Retinal pigment epithelial cell (primary cell): ENCODE results near the gene NTSR1.

ENCODE experiments used
- DNase-seq: peaks from one replicate; pipeline ENCODE4 v3.0.0-alpha.2; 2010; ENCODE audit warnings: low read depth
- H3K4me3 ChIP-seq: 2 replicates; pipeline ENCODE4 v1.5.1; 2011; ENCODE audit warnings: mild to moderate bottlenecking, low read length, control low read depth, moderate library complexity
- TF ChIP-seq, protein P1 (sequence below): conservative IDR thresholded peaks from 2 replicates; pipeline ENCODE4 v1.5.1; 2011; ENCODE audit warnings: low read depth, low read length, control low read depth, inconsistent platforms

The NTSR1 gene

GRCh38 chr20:62764156-62764935 is 55.7 kb downstream of the NTSR1 start:
- TF ChIP-seq, protein P1, sequence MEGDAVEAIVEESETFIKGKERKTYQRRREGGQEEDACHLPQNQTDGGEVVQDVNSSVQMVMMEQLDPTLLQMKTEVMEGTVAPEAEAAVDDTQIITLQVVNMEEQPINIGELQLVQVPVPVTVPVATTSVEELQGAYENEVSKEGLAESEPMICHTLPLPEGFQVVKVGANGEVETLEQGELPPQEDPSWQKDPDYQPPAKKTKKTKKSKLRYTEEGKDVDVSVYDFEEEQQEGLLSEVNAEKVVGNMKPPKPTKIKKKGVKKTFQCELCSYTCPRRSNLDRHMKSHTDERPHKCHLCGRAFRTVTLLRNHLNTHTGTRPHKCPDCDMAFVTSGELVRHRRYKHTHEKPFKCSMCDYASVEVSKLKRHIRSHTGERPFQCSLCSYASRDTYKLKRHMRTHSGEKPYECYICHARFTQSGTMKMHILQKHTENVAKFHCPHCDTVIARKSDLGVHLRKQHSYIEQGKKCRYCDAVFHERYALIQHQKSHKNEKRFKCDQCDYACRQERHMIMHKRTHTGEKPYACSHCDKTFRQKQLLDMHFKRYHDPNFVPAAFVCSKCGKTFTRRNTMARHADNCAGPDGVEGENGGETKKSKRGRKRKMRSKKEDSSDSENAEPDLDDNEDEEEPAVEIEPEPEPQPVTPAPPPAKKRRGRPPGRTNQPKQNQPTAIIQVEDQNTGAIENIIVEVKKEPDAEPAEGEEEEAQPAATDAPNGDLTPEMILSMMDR = no peak
- DNase-seq = no peak
- H3K4me3 ChIP-seq = no peak overlapping the region

DNA sequence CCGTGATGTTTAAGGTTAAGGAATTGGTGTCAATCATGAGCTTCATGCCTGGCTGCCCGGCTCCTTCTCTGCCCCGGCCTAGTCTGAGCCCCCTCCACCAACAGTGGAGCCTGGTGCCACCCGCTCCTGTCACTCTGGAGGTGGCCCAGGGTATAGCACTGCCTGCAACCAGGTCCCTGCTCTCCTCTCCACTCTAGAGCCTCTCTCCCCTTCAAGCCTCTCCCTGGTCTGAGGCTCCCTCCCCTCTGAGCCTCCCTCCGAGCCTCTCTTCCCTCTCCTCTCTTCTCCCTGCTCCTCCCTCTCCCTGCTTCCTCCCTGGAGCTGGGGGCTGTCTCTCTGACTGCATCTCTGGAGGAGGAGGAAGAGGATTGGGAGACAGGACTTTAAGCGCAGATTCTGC is 56.4 kb downstream of the NTSR1 start:
- TF ChIP-seq, protein P1 = peak; percentile 7
- DNase-seq = no peak
- H3K4me3 ChIP-seq = no peak overlapping the region

GRCh38 chr20:62765432-62766070 is 56.9 kb downstream of the NTSR1 start:
- DNase-seq = no peak
- no peak overlapping the region for H3K4me3 ChIP-seq
- TF ChIP-seq, protein P1 = no peak

GRCh38 chr20:62766071-62766450 is 57.4 kb downstream of the NTSR1 start:
- TF ChIP-seq, protein P1 = no peak
- no peak for DNase-seq

DNA sequence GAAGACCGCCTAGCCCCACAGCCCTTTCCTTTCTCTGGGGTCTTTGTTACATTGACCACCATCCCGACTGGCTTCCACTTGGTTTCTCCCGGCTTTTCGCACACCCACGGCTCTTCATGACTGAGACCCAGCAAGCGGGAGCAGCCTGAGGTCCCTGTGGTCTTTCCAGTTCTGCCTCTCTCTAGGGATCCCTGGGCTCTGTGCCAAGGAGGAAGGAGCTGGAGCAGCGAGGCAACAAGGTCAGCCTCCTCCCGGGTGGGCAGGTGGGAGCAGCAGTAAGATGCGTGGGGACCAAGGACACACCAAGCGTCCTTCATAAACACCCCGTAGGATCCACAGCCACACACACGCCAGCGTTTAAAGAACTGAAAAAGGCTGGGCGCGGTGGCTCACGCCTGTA is 58.1 kb downstream of the NTSR1 start:
- DNase-seq = no peak
- H3K4me3 ChIP-seq = no peak overlapping the region
- TF ChIP-seq, protein P1 = no peak

More at GRCh38 chr20:62766071-62766450, 57.4 kb downstream of the NTSR1 start:
- H3K4me3 ChIP-seq = no peak overlapping the region

GRCh38 chr20:62768234-62768546 is 59.6 kb downstream of the NTSR1 start:
- H3K4me3 ChIP-seq = peak overlapping the region; percentile 41
- TF ChIP-seq, protein P1 = no peak
- no peak for DNase-seq
